ENCODE results near the gene RNF130.
"Not testable (repeated sequence)": the region's sequence is repeated elsewhere in the genome, so short reads cannot be mapped to it uniquely, and the experiment has no call there.

Gene RNF130

DNA sequence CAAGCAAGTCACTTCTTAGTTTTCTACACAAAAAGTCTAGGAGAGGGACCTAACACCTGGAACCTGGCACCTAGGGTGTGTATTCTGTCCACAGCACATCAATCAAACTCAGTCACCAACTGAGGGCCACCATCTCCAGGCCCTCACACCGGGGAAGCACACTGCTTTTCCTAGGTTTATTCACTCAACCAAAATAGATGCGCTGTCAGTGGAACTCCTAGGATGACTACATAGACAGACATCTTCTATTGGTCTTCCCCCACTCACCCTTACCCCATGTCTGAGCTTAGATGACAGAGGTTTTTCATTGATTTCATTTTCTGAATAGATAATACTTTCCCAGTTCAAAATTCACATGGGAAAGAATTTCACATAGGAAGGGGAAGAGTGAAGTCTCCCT, 59.2 kb downstream of the RNF130 start:
- DNase-seq: no peak

DNA sequence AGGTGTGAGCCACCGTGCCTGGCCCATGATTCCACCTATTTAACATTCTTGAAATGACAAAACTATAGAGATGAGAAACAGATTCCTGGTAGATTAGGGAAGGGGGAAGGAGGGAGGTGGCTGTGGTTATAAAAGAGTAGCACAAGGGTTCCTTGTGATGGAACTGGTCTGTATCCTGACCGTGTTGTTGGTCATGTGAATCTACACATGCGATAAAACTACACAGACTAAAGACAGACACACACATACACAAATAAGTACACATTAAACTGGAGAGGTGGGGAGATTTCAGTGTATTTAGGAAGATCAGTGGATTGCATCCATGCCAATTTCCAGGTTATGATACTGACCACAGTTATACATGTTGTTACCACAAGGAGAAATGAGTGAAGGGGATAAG, 60.9 kb downstream of the RNF130 start:
- DNase-seq: no peak

DNA sequence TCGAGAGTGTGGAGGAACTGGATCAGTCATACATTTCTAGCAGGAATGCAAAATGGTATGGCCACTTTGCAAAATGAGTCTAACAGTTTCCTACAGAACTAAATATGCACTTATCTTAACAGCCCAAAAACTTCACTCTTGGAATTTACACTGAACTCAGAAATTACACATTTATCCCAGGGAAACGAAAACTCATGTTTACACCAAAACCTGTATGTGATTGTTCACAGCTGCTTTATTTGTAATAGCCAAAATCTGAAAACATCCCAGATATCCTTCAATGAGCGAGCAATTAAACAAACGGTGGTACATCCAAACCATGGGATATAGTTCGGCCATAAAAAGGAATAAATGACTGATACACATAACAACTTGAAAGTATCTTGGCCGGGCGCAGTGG, 62.0 kb downstream of the RNF130 start:
- DNase-seq: no peak

DNA sequence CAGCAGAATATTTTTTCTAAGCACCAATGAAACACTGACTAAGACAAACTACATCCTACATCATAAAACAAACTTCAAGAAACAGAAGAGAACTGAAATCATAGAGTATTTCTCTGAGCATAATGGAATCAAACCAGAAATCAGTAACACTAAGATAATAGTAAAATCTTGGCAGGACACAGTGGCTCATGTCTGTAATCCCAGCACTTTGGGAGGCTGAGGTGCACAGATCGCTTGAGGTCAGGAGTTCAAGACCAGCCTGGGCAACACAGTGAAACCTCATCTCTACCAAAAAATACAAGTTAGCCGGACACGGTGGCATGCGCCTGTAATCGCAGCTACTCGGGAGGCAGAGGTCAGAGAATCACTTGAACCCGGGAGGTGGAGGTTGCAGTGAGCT, 63.1 kb downstream of the RNF130 start:
- no peak for DNase-seq

DNA sequence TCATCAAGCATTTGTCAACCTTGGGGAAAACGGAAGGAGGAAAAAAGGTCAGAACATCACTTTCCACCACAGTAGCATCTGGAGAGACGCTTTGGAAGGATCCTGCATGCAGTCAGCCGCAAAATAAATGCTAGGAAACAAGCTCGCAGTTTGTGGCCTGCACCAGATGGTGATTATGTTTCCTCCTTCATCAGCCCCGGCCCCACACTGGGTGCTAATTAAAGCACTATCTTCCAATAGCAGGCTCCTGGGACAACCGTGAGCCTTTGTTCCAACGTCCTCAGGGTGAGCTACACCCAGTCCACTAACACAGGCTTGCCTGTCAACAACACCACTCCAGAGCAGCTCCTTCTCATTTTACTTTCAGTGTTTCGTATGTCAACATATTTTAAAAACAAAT, 64.0 kb downstream of the RNF130 start:
- DNase-seq: peak; percentile 70

DNA sequence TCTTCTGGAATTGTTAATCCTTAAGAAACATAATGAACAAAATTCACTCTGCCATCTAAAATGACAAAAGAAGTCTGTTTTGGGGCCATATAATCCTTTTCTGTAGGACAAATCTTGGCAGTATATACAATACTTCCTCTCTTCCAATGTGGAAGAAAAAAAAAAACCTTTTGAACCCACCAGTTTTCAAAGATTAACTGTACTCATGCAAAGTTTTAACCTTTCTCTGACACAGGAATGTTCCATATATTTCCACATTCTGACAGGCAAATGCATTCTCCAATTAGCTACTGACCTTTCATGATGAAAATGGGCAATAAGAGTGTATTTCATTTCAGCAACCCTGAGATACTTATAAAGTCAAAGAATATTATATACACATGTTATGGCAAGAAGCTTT, 65.4 kb downstream of the RNF130 start:
- DNase-seq: no peak

DNA sequence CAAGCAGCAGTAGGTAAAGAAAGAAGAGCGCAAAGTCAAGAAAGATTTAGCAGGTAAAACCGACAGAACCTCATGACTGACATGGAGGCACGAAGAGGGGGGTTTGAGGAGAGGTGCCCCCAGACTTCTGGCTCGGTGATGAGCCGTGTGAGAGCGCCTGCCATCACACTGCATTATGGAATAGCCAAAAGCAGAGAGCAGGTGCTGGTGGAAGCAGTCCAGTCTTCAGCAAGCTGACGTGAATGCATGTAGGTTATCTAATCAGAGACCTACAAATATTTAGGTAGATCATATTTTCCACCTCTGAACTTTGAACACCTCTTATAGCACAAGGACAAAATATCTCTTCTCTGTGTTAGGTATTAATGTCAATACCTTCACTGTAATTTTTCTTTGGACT, 68.4 kb downstream of the RNF130 start:
- no peak for DNase-seq

DNA sequence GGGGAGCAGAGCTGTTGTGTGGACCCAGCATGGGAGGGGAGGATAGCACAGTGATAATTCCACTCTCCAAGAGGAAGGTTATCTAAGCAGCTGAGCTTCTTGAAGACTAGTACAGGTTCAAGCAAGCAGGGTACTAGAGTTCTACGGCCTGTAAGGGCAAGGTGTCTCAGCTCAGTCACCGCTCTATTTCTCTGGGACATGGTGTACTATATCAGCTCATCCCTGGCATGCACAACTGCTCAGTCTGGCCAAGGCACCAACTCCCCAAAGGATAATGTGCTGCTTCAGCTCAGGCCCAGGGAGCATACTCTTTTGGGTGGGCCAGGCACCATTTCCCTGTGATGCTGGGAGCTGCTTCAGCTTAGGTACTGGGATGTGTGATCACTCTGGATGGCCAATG, 69.8 kb downstream of the RNF130 start:
- no peak for DNase-seq

DNA sequence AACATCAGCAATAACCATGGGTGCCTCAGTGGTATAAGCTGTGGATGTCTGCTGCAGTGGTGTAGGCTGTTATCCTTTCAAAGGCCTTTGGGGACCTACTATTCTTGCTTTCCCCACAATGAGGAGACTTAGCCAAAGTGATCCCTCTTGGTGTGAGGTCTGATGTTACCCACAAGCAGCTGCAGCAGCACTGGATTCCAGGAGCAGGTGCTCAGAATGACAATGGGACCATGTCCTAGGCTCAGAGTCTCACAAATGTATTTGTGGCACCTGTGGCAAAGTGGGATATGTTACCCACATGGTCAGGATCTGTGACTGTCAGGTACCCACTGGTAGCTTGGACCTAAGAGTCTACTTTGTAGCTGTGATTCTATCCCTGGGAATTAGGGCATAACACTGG, 70.4 kb downstream of the RNF130 start:
- DNase-seq: no peak

DNA sequence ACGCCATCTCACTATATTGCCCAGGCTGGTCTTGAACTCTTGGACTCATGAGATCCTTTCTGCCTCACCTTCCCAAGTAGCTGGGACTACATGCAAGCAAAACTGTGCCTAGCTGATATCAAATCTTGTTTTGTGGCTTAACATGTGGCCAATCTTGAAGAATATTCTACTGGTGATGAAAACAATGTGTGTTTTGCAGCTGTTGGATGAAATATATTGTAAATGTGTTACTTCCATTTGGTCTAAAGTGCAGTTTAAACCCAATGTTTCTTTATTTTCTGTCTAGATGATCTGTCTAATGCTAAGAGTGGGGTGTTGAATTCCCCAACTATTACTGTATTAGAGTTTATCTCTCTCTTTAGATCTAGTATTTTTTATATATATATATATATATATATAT, 73.1 kb downstream of the RNF130 start:
- no peak for DNase-seq

DNA sequence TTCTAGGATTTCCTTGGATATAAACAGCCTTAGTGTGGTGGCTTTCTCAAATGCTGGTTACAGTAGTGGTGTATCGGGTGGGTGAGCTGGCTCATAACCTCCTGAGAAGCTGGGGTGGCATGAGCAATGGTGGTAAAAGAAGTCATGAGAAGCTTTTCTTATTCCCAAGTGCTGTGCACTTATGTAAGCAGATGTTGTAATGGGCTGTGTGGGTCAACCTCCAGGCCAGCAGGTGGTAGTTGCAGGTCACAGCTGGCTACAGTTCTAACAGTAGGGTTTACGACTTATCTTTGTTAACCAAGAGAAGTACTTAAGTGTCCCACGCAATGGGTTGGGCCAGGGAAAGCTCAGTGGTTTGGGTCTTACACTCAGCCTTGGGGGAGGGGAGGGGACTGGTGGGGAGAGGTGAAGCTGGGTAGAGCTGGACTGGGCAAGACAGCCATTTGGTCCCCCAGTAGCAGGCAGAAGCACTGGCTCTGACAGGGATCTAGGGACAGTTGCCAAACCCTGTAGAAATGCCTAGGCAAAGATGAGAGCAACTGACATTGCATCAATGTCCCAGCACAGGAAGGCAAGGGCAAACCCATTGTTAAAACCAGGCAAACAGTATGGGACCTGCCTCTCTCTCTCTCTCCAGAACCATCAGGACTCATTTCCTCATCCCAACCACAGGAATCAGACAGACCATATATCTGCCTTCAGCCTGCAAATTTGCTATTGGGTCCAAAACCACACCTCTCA, 76.8 kb downstream of the RNF130 start:
- no peak for DNase-seq

DNA sequence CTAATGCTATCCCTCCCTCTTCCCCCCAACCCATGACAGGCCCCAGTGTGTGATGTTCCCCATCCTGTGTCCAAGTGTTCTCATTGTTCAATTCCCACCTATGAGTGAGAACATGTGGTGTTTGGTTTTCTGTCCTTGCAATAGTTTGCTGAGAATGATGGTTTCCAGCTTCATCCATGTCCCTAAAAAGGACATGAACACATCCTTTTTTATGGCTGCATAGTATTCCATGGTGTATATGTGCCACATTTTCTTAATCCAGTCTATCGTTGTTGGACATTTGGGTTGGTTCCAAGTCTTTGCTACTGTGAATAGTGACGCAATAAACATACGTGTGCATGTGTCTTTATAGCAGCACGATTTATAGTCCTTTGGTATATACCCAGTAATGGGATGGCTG, 78.7 kb downstream of the RNF130 start:
- DNase-seq: not testable (repeated sequence)

DNA sequence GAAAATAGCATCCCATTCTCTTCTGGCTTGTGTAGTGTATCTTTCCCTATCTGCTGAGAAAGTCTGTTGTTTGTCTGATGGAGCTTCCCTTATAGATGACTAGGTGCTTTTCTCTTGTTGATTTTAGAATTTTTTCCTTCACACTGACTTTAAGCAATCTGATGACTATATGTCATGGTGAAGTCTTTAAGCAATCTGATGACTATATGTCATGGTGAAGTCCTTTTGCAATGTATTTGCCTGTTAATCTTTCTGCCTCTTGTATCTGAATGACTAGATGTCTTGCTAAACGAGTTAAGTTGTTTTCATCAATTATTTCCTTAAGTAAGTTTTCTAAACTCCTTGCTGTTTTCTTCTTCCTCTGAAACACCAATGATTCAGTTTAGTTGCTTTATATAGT, 80.5 kb downstream of the RNF130 start:
- no peak for DNase-seq

DNA sequence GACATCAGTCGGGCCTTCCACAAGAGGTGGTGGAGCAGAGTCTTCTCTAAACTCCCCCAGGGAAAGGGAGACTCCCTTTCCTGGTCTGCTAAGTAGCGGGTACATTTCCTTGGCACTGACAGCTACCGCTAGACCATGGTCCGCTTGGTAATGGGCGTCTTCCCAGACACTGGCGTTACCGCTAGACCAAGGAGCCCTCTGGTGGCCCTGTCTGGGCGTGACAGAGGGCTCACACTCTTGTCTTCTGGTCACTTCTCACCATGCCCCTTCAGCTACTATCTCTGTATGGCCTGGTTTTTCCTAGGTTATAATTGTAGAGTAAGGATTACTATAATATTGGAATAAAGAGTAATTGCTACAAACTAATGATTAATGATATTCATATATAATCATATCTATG, 81.0 kb downstream of the RNF130 start:
- DNase-seq: not testable (repeated sequence)

DNA sequence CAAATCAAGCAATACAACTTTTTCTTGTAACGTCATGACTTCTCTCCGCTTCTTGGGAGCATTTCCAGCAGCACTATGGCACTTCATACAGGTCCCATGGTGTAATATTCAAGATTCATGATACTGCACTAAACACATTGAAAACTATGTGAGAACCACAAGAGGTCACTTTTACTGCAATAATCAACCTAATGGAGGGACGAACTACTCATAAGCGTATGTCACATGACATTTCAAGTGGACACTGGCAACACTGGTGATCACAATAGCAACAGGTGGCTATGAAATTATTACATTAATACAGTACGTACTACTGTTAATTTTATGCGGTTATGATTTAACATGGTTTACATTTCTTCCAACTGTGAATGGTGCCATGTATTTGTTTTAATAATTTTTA, 85.2 kb downstream of the RNF130 start:
- DNase-seq: no peak

DNA sequence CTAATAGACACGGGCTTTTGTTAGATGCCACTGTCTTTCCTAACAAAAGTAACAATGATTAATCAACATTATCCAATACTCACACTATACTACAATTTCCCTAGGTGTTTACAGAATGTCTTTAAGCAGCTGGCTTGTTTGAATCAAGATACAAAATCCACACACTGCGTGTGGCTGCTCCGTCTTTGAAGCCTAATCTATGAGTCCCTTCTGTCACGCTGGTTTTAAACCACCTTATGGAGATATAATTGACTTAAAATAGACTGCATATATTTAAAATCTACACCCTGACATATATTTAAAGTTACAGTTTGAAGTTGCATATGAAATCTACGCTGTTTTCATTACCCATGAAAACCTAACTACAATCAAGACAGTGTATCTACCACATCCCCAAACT, 89.9 kb downstream of the RNF130 start:
- DNase-seq: no peak

DNA sequence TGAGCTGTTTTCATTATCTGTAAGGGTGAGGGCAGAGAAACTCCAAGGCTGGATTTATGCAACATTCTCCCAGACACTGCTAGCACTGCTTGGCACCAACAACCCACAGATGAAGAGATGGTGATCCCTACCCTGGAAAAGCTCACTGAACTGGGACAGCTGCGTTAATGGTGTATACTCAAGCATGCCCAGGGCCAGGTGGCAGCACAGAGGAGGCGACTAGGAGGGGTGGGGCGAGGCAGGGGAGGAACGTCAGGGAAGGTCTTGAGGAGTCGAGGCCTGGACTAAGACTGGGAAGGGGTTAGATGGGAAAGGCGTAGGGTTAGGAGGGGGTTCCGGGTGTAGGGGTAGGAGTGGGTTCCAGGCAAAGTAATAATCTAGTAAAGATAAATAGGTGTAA, 90.8 kb downstream of the RNF130 start:
- no peak for DNase-seq

DNA sequence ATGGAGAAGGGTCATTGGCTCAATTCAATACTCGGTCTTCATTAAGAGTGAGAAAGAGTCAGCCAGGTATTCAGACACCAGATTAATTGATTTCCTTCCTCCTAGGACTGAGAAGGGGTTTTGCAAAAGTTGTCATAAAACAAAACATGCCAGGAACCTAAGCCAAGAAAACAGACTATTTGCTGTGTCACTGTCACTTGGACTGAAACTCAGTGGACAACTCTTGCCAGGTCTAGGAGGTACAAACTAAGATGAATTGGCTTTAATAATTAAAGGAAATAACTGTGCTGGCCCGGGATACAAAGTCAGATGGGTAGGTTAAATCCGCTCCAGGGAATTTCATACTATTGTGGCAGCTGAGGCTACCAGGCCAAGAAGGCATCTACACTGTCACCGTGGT, 92.8 kb downstream of the RNF130 start:
- DNase-seq: no peak

DNA sequence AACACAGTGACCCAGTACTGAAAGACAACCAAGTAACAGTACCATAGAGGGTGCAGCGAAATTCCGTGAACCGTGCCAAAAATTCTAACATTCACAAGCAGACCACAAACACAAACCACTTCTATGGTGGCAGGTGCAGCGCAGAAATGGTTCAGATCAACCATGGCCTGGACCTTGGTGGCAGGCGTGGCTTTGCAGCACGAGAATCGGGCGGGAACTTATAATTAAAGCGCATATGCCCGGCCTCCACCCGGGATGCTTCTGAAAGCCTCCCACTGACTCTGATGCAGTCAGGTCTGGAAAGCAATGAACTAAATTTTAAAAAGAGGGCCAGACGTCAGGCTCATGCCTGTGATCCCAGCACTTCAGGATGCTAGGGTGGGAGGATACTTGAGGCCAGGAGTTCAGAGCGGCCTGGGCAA, 95.8 kb downstream of the RNF130 start:
- DNase-seq: no peak

DNA sequence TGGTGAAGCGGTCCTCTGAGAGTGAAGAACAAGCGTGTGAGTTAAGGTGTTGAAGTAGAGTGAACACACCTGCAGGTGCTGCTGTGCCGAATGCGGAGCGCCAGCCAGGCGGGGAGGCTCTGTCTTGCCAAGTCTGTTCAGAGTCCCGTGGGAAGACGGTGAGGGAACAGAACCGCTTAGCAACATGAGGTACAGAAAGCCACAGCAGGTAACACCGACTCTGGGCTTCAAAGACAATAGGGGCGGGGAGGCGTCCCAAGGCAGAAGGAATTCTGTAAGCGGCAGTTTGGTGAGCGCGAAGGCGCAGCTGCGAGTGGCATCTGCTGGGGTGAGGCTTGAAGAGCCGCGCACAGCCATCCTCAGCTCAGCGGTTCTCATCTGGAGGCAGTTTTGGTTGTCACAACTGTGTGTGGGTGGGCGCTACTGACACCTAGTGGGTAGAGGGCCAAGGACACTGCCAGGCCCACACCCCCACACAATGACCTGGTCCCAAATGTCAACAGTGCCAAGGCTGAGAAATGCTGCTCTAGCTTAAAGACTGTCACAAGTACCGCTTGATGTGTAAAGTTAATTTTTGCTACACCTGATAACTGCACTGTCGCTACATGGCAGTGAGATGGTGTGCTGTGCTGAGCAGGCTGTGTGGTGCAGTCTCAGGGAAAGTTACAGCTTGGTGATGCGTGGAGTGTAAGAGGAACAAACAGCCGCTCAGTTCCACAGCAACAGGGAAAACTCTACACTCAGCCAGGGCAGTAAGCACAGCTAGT, 96.4 kb downstream of the RNF130 start:
- no peak for DNase-seq

DNA sequence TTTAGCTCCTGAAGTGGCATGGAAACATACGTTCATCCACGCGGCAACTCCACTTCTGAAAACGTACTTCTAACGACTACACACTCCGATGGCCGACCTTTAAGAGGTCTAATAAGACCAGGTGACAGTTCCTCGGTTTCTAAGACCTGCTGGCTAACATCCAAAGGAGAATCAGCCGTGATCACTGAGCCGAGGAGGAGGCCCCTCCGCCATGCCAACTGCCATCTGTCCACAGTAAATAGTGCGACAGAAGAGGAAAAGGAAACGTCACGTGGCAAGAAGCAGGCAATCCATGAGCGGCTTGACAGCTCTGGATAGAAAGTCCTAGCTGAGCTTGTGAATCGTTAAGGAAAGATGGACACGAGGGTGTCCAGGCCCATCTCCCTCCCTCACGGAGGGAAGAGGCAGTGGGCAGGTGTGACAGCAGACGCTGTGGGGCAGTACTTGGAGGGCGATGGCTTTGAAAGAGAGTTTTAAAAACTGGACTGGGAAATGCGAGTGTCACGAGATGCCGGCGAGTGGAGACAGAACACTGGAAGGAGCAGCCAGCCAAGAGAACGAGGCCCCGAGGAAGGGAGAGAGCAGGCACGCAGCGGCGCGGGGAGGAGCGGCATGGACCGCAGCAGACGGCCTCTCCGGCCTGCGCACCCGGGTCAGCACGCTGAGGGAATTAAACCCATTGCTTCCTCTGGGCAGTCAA, 97.2 kb downstream of the RNF130 start:
- peak; percentile 53 for DNase-seq

DNA sequence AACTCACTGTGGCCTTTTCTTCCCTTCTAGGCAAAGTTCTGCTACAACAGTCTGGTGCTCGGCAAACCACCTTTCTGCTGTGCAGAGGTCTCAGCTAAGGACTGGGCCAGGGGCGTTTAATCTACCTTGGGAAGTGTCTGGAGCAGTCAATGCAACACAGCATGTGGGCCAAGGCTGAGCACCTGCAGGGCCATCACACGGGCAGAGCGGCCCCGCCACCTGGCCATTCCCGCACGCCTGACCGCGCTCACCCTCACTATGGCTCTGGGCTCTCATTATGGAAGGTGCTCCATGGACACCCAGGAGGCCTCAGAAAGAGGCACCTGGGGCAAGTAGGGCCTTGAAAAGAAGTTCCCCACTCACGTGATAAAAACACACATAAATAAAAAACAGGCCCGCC, 98.2 kb downstream of the RNF130 start:
- DNase-seq: no peak

DNA sequence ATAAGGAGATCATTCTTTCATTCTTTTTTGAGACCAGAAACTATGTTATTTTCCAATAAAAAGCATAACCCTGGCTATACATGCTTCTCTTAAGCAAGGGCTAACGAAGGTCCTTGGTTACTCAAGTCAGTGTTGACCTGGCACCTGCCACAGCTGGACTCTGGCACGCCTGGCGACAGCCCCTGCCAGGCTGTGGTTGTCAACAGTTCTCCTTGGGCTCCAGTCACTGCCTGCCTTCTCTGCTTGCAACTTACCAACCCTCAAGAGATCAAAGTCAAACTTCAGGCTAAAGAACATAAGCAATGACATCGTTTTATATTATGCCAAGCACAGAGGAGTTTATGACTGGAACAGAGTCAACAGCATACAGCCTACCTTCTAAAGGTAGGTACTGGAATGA, 102.4 kb downstream of the RNF130 start:
- no peak for DNase-seq

DNA sequence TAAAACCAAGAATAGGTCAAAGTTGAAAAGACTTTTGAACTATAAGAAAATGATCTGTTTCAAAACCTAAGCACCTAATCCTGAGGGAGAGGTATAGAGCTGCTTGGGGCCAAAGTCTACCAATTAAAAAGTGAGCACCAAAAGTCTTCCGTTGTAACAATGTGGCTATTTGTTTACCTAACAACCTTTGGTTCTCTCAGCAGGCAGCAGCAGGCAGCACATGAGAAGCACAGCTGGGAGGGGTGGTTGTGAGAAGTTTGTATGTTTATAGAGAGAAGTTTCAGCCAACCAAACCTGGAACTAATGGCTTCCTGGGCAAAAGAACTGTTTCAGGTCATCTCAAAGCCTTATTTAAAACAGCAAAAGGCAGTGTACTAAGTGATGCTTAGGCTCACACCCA, 104.1 kb downstream of the RNF130 start:
- no peak for DNase-seq

All from DMS 273 treated with DMSO at 0.1 percent for 48 hours (cell line).